ENCODE measurements around the gene DAO.

DNA sequence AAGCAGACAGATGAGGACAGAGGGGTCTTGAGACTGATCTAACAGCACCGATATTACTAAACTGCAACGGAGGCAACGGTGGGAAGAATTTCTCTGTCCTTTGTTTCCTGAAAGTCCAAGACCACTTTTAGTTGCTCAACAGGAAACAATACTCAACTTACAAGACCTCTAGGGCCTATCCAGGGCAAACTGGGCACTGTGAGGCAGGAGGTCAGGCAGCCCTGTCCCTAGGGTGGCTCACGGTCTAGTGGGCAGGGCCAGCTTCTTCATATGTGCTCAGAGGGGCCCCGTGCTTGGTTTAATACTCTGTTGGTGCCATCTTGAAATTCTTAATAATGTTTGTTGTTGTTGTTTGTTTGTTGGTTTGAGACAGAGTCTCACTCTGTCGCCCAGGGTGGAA lies 36.7 kb upstream of the DAO start:
- no peak for TF ChIP-seq POLR2A (IDR thresholded peaks at IDR 0.05)
- TF ChIP-seq, protein P1, sequence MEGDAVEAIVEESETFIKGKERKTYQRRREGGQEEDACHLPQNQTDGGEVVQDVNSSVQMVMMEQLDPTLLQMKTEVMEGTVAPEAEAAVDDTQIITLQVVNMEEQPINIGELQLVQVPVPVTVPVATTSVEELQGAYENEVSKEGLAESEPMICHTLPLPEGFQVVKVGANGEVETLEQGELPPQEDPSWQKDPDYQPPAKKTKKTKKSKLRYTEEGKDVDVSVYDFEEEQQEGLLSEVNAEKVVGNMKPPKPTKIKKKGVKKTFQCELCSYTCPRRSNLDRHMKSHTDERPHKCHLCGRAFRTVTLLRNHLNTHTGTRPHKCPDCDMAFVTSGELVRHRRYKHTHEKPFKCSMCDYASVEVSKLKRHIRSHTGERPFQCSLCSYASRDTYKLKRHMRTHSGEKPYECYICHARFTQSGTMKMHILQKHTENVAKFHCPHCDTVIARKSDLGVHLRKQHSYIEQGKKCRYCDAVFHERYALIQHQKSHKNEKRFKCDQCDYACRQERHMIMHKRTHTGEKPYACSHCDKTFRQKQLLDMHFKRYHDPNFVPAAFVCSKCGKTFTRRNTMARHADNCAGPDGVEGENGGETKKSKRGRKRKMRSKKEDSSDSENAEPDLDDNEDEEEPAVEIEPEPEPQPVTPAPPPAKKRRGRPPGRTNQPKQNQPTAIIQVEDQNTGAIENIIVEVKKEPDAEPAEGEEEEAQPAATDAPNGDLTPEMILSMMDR (IDR thresholded peaks at IDR 0.05), result no peak
